GM23338 (cell line): ENCODE measurements around the gene PDIA2. TPM values are rescaled to one million over a fixed set of nuclear protein-coding genes. Genes with fewer than 3 reads are reported as not detected.

Source experiments
- ATAC-seq: fragments of 200-7000 bp; cut with Tn5 transposase; 3 replicates; pipeline ENCODE4 v1.9.1; 2020
- DNase-seq: peaks from one replicate; pipeline ENCODE4 v3.0.0-alpha.2; 2015; ENCODE audit warnings: low spot score
- H2AFZ ChIP-seq: fragments of 200-600 bp; sonication (generic); 2 replicates; pipeline ENCODE4 v1.8.0; 2016; ENCODE audit warnings: antibody characterized with exemption, mild to moderate bottlenecking, moderate library complexity
- H3F3A ChIP-seq: fragments of 200-600 bp; sonication (generic); replicated peaks from 2 replicates; pipeline ENCODE4 v1.8.0; 2017; ENCODE audit warnings: antibody characterized with exemption, mixed run types, low read depth
- H3K27ac ChIP-seq: fragments of 200-600 bp; sonication (generic); 2 replicates; pipeline ENCODE4 v1.6.1; 2016; ENCODE audit warnings: low read depth
- H3K27me3 ChIP-seq: fragments of 200-600 bp; sonication (generic); 2 replicates; pipeline ENCODE4 v1.8.0; 2016; ENCODE audit warnings: mild to moderate bottlenecking, mixed run types, moderate library complexity; ENCODE audit not compliant: insufficient read depth
- H3K36me3 ChIP-seq: fragments of 200-600 bp; sonication (generic); 2 replicates; pipeline ENCODE4 v1.8.0; 2016; ENCODE audit warnings: mild to moderate bottlenecking; ENCODE audit not compliant: insufficient read depth
- H3K4me1 ChIP-seq: fragments of 200-600 bp; sonication (generic); 2 replicates; pipeline ENCODE4 v1.8.0; 2016; ENCODE audit warnings: mild to moderate bottlenecking, moderate library complexity; ENCODE audit not compliant: insufficient read depth
- H3K4me2 ChIP-seq: fragments of 200-600 bp; sonication (generic); 2 replicates; pipeline ENCODE4 v1.7.1; 2017; ENCODE audit warnings: mixed run types
- H3K4me3 ChIP-seq: fragments of 200-600 bp; sonication (generic); 2 replicates; pipeline ENCODE4 v1.6.1; 2016; ENCODE audit warnings: mixed run types
- H3K79me2 ChIP-seq: fragments of 200-600 bp; sonication (generic); replicated peaks from 2 replicates; pipeline ENCODE4 v1.8.0; 2017; ENCODE audit warnings: mild to moderate bottlenecking; ENCODE audit not compliant: insufficient read depth
- H3K9me2 ChIP-seq: fragments of 200-600 bp; sonication (generic); 2 replicates; pipeline ENCODE4 v1.8.0; 2017; ENCODE audit not compliant: insufficient read depth
- H4K20me1 ChIP-seq: fragments of 200-600 bp; sonication (generic); replicated peaks from 2 replicates; pipeline ENCODE4 v1.8.0; 2017; ENCODE audit warnings: mild to moderate bottlenecking; ENCODE audit not compliant: insufficient read depth
- H3K27ac Mint-ChIP-seq: 2 replicates; pipeline ENCODE4 v1.8.0; 2020; ENCODE audit warnings: inconsistent platforms, mild to moderate bottlenecking, moderate library complexity, mixed read lengths
- H3K27me3 Mint-ChIP-seq: 3 replicates; pipeline ENCODE4 v1.8.0; 2022; ENCODE audit warnings: low read depth, mild to moderate bottlenecking, moderate library complexity, mixed read lengths, inconsistent platforms; ENCODE audit not compliant: insufficient read depth, poor library complexity
- H3K36me3 Mint-ChIP-seq: 3 replicates; pipeline ENCODE4 v1.8.0; 2021; ENCODE audit warnings: low read depth, mild to moderate bottlenecking, inconsistent platforms, moderate library complexity, mixed read lengths
- H3K4me1 Mint-ChIP-seq: 3 replicates; pipeline ENCODE4 v1.8.0; 2020; ENCODE audit warnings: mild to moderate bottlenecking, inconsistent platforms, mixed read lengths
- H3K4me3 Mint-ChIP-seq: 3 replicates; pipeline ENCODE4 v1.8.0; 2021; ENCODE audit warnings: moderate library complexity, mild to moderate bottlenecking, inconsistent platforms, mixed read lengths
- H3K9me3 Mint-ChIP-seq: 3 replicates; pipeline ENCODE4 v1.8.0; 2020; ENCODE audit warnings: moderate library complexity, mild to moderate bottlenecking, inconsistent platforms, mixed read lengths
- CREB1 ChIP-seq: fragments of 250-450 bp; sonication (Bioruptor Pico); IDR thresholded peaks from 2 replicates; pipeline ENCODE4 v1.5.0; 2020; ENCODE audit warnings: low read depth, mild to moderate bottlenecking, moderate library complexity
- EZH2 ChIP-seq: fragments of 200-600 bp; sonication (generic); IDR thresholded peaks from one replicate; pipeline ENCODE4 v1.8.0; 2017; ENCODE audit warnings: antibody characterized with exemption, mild to moderate bottlenecking, low read depth; ENCODE audit not compliant: unreplicated experiment
- EZH2phosphoT487 ChIP-seq: fragments of 200-600 bp; sonication (generic); IDR thresholded peaks from one replicate; pipeline ENCODE4 v1.8.1; 2018; ENCODE audit warnings: antibody characterized with exemption; ENCODE audit not compliant: unreplicated experiment
- JUNB ChIP-seq: IDR thresholded peaks from one replicate; pipeline ENCODE4 v1.6.1; 2016; ENCODE audit warnings: antibody characterized with exemption; ENCODE audit not compliant: unreplicated experiment
- NANOG ChIP-seq: IDR thresholded peaks from 2 replicates; pipeline ENCODE4 v1.6.1; 2016; ENCODE audit warnings: antibody characterized with exemption, borderline replicate concordance
- POLR2AphosphoS5 ChIP-seq: IDR thresholded peaks from 2 replicates; pipeline ENCODE4 v1.6.1; 2016; ENCODE audit warnings: antibody characterized with exemption, low read depth
- STAT1 ChIP-seq: IDR thresholded peaks from one replicate; pipeline ENCODE4 v1.6.1; 2016; ENCODE audit warnings: antibody characterized with exemption; ENCODE audit not compliant: unreplicated experiment
- ZNF114 ChIP-seq: fragments of 250-450 bp; sonication (Bioruptor Pico); IDR thresholded peaks from 2 replicates; pipeline ENCODE4 v1.5.0; 2020; ENCODE audit warnings: mild to moderate bottlenecking, moderate library complexity
- ZNF331 ChIP-seq: fragments of 250-450 bp; sonication (Bioruptor Pico); IDR thresholded peaks from 2 replicates; pipeline ENCODE4 v1.5.0; 2020; ENCODE audit warnings: low read depth, mild to moderate bottlenecking, moderate library complexity
- polyA plus RNA-seq: library from polyadenylated mRNA; unstranded; fragments of >200 nt; fragmentation: Nextera tagmentation; extraction: Ambion mirVana; gene quantifications from 2 replicates; pipeline ENCODE4 v1.2.1, GENCODE V29; 2016
- total RNA-seq: library from RNA; depleted of rRNA; stranded (reverse); fragments of >200 nt; shearing (Covaris generic); gene quantifications from 2 replicates; pipeline ENCODE4 v1.2.3, GENCODE V29; 2014
- TF ChIP-seq, protein P1 (sequence below): IDR thresholded peaks from 2 replicates; pipeline ENCODE4 v1.6.1; 2016; ENCODE audit warnings: antibody characterized with exemption
- TF ChIP-seq, protein P2 (sequence below), 2 experiments: fragments of 200-600 bp in 1 of 2; sonication (generic) in 1 of 2; conservative IDR thresholded peaks; 2 replicates each; pipeline versions ENCODE4 v1.5.1 to v1.6.1; 2016 to 2017; ENCODE audit warnings: antibody characterized with exemption in 2 of 2, low read depth in 2 of 2, mild to moderate bottlenecking in 2 of 2, moderate library complexity in 1 of 2
- TF ChIP-seq, protein P3 (sequence below): fragments of 250-450 bp; sonication (Bioruptor Pico); IDR thresholded peaks from 2 replicates; pipeline ENCODE4 v1.5.0; 2020; ENCODE audit warnings: mild to moderate bottlenecking, moderate library complexity
- TF ChIP-seq, protein P4 (sequence below): IDR thresholded peaks from one replicate; pipeline ENCODE4 v1.6.1; 2018; ENCODE audit warnings: antibody characterized with exemption; ENCODE audit not compliant: unreplicated experiment

PDIA2 gene
- total and polyA plus RNA-seq, 2 experiments from 2014 or later = 0.39 to 0.87 TPM

DNA sequence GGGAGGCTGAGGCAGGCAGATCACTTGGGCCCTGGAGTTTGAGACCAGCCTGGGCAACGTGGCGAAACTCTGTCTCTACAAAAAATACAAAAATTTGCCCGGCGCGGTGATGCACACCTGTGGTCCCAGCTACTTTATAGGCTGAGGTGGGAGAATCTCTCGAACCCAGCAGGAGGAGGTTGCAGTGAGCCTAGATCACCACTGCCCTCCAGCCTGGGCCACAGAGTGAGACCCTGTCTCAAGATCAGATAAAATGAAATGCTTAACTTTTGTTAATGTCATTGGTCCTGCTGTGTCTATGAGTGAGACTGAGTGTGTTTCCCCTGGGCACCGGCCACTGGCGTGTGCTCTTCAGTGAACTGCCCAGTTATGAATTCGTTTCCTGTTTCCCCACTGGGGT is 37.9 kb upstream of the PDIA2 start:
- no peak overlapping the region for H3K4me3 ChIP-seq
- H2AFZ ChIP-seq = no peak overlapping the region
- Mint-ChIP-seq H3K27me3 (peaks cover 11% of the 10 kb centered on the region), H3K36me3 (no peaks in the 10 kb centered on the region; the same call in 2 of the 3 replicates), H3K4me1 (peaks cover under 1% of the 10 kb centered on the region; the same call in 2 of the 3 replicates), H3K27ac (no peak overlapping the region), H3K4me3 (no peak overlapping the region), H3K9me3 (no peaks in the 10 kb centered on the region)
- peaks cover 6% of the 10 kb centered on the region for H4K20me1 ChIP-seq
- no peak overlapping the region for H3K4me2 ChIP-seq
- TF ChIP-seq ZNF114 (CRISPR knock-in tag) = no peak
- no peak for TF ChIP-seq CREB1 (CRISPR knock-in tag)
- no peak for TF ChIP-seq EZH2phosphoT487
- TF ChIP-seq STAT1 = no peak
- TF ChIP-seq, protein P1, sequence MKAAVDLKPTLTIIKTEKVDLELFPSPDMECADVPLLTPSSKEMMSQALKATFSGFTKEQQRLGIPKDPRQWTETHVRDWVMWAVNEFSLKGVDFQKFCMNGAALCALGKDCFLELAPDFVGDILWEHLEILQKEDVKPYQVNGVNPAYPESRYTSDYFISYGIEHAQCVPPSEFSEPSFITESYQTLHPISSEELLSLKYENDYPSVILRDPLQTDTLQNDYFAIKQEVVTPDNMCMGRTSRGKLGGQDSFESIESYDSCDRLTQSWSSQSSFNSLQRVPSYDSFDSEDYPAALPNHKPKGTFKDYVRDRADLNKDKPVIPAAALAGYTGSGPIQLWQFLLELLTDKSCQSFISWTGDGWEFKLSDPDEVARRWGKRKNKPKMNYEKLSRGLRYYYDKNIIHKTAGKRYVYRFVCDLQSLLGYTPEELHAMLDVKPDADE = no peak
- TF ChIP-seq, protein P2, sequence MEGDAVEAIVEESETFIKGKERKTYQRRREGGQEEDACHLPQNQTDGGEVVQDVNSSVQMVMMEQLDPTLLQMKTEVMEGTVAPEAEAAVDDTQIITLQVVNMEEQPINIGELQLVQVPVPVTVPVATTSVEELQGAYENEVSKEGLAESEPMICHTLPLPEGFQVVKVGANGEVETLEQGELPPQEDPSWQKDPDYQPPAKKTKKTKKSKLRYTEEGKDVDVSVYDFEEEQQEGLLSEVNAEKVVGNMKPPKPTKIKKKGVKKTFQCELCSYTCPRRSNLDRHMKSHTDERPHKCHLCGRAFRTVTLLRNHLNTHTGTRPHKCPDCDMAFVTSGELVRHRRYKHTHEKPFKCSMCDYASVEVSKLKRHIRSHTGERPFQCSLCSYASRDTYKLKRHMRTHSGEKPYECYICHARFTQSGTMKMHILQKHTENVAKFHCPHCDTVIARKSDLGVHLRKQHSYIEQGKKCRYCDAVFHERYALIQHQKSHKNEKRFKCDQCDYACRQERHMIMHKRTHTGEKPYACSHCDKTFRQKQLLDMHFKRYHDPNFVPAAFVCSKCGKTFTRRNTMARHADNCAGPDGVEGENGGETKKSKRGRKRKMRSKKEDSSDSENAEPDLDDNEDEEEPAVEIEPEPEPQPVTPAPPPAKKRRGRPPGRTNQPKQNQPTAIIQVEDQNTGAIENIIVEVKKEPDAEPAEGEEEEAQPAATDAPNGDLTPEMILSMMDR (conservative IDR thresholded peaks at IDR 0.05; ENCODE audit: low read depth in 2 of 2) = no peak
- TF ChIP-seq, protein P3, sequence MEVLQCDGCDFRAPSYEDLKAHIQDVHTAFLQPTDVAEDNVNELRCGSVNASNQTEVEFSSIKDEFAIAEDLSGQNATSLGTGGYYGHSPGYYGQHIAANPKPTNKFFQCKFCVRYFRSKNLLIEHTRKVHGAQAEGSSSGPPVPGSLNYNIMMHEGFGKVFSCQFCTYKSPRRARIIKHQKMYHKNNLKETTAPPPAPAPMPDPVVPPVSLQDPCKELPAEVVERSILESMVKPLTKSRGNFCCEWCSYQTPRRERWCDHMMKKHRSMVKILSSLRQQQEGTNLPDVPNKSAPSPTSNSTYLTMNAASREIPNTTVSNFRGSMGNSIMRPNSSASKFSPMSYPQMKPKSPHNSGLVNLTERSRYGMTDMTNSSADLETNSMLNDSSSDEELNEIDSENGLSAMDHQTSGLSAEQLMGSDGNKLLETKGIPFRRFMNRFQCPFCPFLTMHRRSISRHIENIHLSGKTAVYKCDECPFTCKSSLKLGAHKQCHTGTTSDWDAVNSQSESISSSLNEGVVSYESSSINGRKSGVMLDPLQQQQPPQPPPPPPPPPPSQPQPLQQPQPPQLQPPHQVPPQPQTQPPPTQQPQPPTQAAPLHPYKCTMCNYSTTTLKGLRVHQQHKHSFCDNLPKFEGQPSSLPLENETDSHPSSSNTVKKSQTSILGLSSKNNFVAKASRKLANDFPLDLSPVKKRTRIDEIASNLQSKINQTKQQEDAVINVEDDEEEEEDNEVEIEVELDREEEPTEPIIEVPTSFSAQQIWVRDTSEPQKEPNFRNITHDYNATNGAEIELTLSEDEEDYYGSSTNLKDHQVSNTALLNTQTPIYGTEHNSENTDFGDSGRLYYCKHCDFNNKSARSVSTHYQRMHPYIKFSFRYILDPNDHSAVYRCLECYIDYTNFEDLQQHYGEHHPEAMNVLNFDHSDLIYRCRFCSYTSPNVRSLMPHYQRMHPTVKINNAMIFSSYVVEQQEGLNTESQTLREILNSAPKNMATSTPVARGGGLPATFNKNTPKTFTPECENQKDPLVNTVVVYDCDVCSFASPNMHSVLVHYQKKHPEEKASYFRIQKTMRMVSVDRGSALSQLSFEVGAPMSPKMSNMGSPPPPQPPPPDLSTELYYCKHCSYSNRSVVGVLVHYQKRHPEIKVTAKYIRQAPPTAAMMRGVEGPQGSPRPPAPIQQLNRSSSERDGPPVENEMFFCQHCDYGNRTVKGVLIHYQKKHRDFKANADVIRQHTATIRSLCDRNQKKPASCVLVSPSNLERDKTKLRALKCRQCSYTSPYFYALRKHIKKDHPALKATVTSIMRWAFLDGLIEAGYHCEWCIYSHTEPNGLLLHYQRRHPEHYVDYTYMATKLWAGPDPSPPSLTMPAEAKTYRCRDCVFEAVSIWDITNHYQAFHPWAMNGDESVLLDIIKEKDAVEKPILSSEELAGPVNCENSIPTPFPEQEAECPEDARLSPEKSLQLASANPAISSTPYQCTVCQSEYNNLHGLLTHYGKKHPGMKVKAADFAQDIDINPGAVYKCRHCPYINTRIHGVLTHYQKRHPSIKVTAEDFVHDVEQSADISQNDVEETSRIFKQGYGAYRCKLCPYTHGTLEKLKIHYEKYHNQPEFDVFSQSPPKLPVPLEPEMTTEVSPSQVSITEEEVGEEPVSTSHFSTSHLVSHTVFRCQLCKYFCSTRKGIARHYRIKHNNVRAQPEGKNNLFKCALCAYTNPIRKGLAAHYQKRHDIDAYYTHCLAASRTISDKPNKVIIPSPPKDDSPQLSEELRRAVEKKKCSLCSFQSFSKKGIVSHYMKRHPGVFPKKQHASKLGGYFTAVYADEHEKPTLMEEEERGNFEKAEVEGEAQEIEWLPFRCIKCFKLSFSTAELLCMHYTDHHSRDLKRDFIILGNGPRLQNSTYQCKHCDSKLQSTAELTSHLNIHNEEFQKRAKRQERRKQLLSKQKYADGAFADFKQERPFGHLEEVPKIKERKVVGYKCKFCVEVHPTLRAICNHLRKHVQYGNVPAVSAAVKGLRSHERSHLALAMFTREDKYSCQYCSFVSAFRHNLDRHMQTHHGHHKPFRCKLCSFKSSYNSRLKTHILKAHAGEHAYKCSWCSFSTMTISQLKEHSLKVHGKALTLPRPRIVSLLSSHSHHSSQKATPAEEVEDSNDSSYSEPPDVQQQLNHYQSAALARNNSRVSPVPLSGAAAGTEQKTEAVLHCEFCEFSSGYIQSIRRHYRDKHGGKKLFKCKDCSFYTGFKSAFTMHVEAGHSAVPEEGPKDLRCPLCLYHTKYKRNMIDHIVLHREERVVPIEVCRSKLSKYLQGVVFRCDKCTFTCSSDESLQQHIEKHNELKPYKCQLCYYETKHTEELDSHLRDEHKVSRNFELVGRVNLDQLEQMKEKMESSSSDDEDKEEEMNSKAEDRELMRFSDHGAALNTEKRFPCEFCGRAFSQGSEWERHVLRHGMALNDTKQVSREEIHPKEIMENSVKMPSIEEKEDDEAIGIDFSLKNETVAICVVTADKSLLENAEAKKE (CRISPR knock-in tag) = no peak
- no peak for TF ChIP-seq NANOG
- TF ChIP-seq EZH2 = no peak
- no peak for TF ChIP-seq POLR2AphosphoS5
- TF ChIP-seq ZNF331 = no peak
- TF ChIP-seq, protein P4, sequence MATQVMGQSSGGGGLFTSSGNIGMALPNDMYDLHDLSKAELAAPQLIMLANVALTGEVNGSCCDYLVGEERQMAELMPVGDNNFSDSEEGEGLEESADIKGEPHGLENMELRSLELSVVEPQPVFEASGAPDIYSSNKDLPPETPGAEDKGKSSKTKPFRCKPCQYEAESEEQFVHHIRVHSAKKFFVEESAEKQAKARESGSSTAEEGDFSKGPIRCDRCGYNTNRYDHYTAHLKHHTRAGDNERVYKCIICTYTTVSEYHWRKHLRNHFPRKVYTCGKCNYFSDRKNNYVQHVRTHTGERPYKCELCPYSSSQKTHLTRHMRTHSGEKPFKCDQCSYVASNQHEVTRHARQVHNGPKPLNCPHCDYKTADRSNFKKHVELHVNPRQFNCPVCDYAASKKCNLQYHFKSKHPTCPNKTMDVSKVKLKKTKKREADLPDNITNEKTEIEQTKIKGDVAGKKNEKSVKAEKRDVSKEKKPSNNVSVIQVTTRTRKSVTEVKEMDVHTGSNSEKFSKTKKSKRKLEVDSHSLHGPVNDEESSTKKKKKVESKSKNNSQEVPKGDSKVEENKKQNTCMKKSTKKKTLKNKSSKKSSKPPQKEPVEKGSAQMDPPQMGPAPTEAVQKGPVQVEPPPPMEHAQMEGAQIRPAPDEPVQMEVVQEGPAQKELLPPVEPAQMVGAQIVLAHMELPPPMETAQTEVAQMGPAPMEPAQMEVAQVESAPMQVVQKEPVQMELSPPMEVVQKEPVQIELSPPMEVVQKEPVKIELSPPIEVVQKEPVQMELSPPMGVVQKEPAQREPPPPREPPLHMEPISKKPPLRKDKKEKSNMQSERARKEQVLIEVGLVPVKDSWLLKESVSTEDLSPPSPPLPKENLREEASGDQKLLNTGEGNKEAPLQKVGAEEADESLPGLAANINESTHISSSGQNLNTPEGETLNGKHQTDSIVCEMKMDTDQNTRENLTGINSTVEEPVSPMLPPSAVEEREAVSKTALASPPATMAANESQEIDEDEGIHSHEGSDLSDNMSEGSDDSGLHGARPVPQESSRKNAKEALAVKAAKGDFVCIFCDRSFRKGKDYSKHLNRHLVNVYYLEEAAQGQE = no peak
- no peak for TF ChIP-seq JUNB
- H3K27ac ChIP-seq = no peak overlapping the region
- H3K36me3 ChIP-seq = no peaks in the 10 kb centered on the region
- peaks cover 29% of the 10 kb centered on the region for H3K79me2 ChIP-seq
- no peak for DNase-seq
- no peaks in the 10 kb centered on the region for H3K9me2 ChIP-seq
- H3K27me3 ChIP-seq = no peaks in the 10 kb centered on the region
- H3K4me1 ChIP-seq = no peaks in the 10 kb centered on the region
- ATAC-seq = no peak
- H3F3A ChIP-seq = 0 out of 2 replicates have a peak, but pooled peaks cover 4% of the 10 kb centered on the region
